ENCODE results near the gene DHRS7. TPM values are rescaled to one million over a fixed set of nuclear protein-coding genes. Genes with fewer than 3 reads are reported as not detected.

DHRS7 gene
- total and polyA plus RNA-seq, 10 of the 15 experiments (the other 5 are each of a cell fraction or from before 2014, with no cell fraction given), result 55.0 to 99.8 (median 62.2) TPM

- no peak overlapping the region for H3K4me3 ChIP-seq
- H3K27ac ChIP-seq (ENCODE audit: control insufficient read depth, insufficient read depth), result peak overlapping the region; percentile 72; the same call in 1 of the 2 replicates
- peak; percentile 76; the same call in 1 of the 2 replicates for TF ChIP-seq SPI1 (IDR thresholded peaks at IDR 0.05; ENCODE audit: borderline replicate concordance, insufficient read depth, low read depth, low read length)
- TF ChIP-seq NFIC (IDR thresholded peaks at IDR 0.05; ENCODE audit: low read depth, low read length), result no peak
- no peak for TF ChIP-seq MAX (IDR thresholded peaks at IDR 0.05; ENCODE audit: low read depth, low read length)
- TF ChIP-seq IKZF2 (IDR thresholded peaks at IDR 0.05), result peak in 1 of 2 experiments; percentile 27; a peak in 1 of 4 replicates
- DNase-seq (ENCODE audit: low read depth, low spot score) (no peak), FAIRE-seq (no peak), ATAC-seq (peak; percentile 58)
- 13% methylated on average over 3 of the region's 3 CpGs for WGBS (ENCODE audit: insufficient coverage, insufficient replicate concordance, low lambda C conversion rate, missing lambda C conversion rate)
- no TSS peak for BruUV-seq (replicated peaks)
- H3K79me2 ChIP-seq (ENCODE audit: control insufficient read depth, insufficient read depth, low read length), result no peaks in the 10 kb centered on the region
- H3K4me2 ChIP-seq (ENCODE audit: control insufficient read depth, insufficient read depth), result peak overlapping the region; percentile 83
- H3K9ac ChIP-seq (ENCODE audit: control insufficient read depth, insufficient read depth, low read length), result no peak overlapping the region; the same call in 1 of the 2 replicates
- ChIA-PET POLR2A (interaction anchor here (0.6 to 4.6 kb wide), 11 partner anchors 11 to 219 kb away, joined by 3 to 22 read pairs (median 3); partner anchors contain the start of genes DHRS7 and PPM1A), SMC1A (ENCODE audit: uncharacterized antibody, unreplicated experiment) (interaction anchor here (0.8 to 12.2 kb wide), 34 partner anchors 8 to 1058 kb away, joined by 3 to 199 read pairs (median 5); partner anchors contain the start of gene DHRS7), CTCF (interaction anchor here (0.6 to 12.5 kb wide), 35 partner anchors 8 to 814 kb away, joined by 3 to 231 read pairs (median 7); partner anchors contain the start of genes DHRS7, PCNX4 and PPM1A), RAD21 (ENCODE audit: unreplicated experiment) (interaction anchor here (1.0 to 11.0 kb wide), 35 partner anchors 11 to 699 kb away, joined by 3 to 153 read pairs (median 11); partner anchors contain the start of genes DHRS7, JKAMP, L3HYPDH and PCNX4)
- in situ Hi-C loops (cut with MboI) (loop anchor here (5.0 kb wide), 1 partner anchor 216 kb away; no protein-coding TSS in a partner anchor), intact Hi-C loops (cut with micrococcal nuclease; ENCODE audit: unreplicated experiment) (loop anchor here (2.0 to 5.0 kb wide), 2 partner anchors 90 to 466 kb away; no protein-coding TSS in a partner anchor)
- H3K4me1 ChIP-seq (ENCODE audit: control insufficient read depth, insufficient read depth, low read length), result peaks cover 11% of the 10 kb centered on the region
- no peaks in the 10 kb centered on the region; the same call in none of the 3 replicates for H3K9me3 ChIP-seq (replicated peaks; ENCODE audit: control insufficient read depth, insufficient read depth, low read length)
- no peaks in the 10 kb centered on the region for H3K27me3 ChIP-seq (replicated peaks in 1 of 2; ENCODE audit: control insufficient read depth in 2 of 2, insufficient read depth in 2 of 2, low read length in 1 of 2)
- no peaks in the 10 kb centered on the region for H4K20me1 ChIP-seq (ENCODE audit: control insufficient read depth, insufficient read depth)
- H2AFZ ChIP-seq (ENCODE audit: control insufficient read depth, low read depth, low read length), result peak overlapping the region; percentile 95
- H3K36me3 ChIP-seq (ENCODE audit: control insufficient read depth in 2 of 2, insufficient read depth in 2 of 2, low read length in 1 of 2), result no peaks in the 10 kb centered on the region
Measured at GRCh38 chr14:60183138-60183537, 17.9 kb upstream of the DHRS7 start.

GRCh38 chr14:60179431-60179869 lies 14.3 kb upstream of the DHRS7 start:
- ChIA-PET CTCF (interaction anchor here (0.9 to 7.7 kb wide), 3 partner anchors 8 to 215 kb away, joined by 4 to 155 read pairs (median 6); no protein-coding TSS in a partner anchor), RAD21 (ENCODE audit: unreplicated experiment) (interaction anchor here (7.5 to 7.8 kb wide), 2 partner anchors 16 to 214 kb away, joined by 98 to 110 read pairs; partner anchors contain the start of gene DHRS7), POLR2A (interaction anchor here (0.8 to 1.0 kb wide), 2 partner anchors 15 to 213 kb away, joined by 3 to 4 read pairs; no protein-coding TSS in a partner anchor), SMC1A (ENCODE audit: uncharacterized antibody, unreplicated experiment) (interaction anchor here (0.8 to 10.2 kb wide), 6 partner anchors 16 to 214 kb away, joined by 3 to 149 read pairs (median 4); partner anchors contain the start of gene DHRS7)
- H3K9me3 ChIP-seq (replicated peaks; ENCODE audit: control insufficient read depth, insufficient read depth, low read length), result no peaks in the 10 kb centered on the region; the same call in none of the 3 replicates
- no peak overlapping the region for H3K4me2 ChIP-seq (ENCODE audit: control insufficient read depth, insufficient read depth)
- ATAC-seq (peak; percentile 29; the same call in 2 of the 3 replicates), DNase-seq (ENCODE audit: low read depth, low spot score) (no peak), FAIRE-seq (no peak)
- H3K36me3 ChIP-seq (ENCODE audit: control insufficient read depth in 2 of 2, insufficient read depth in 2 of 2, low read length in 1 of 2), result no peaks in the 10 kb centered on the region
- H3K4me1 ChIP-seq (ENCODE audit: control insufficient read depth, insufficient read depth, low read length), result peaks cover 11% of the 10 kb centered on the region
- H3K79me2 ChIP-seq (ENCODE audit: control insufficient read depth, insufficient read depth, low read length), result no peaks in the 10 kb centered on the region
- WGBS (ENCODE audit: insufficient coverage, insufficient replicate concordance, low lambda C conversion rate, missing lambda C conversion rate), result 92% methylated on average over 3 of the region's 3 CpGs
- H3K27ac ChIP-seq (ENCODE audit: control insufficient read depth, insufficient read depth), result no peak overlapping the region
- intact Hi-C loops (cut with micrococcal nuclease; ENCODE audit: unreplicated experiment), result no loop called here
- H4K20me1 ChIP-seq (ENCODE audit: control insufficient read depth, insufficient read depth), result no peaks in the 10 kb centered on the region
- no peak overlapping the region for H3K9ac ChIP-seq (ENCODE audit: control insufficient read depth, insufficient read depth, low read length)
- H3K4me3 ChIP-seq, result no peak overlapping the region
- in situ Hi-C loops (cut with MboI), result no loop called here
- BruUV-seq (replicated peaks), result no TSS peak
- H2AFZ ChIP-seq (ENCODE audit: control insufficient read depth, low read depth, low read length), result no peak overlapping the region
- H3K27me3 ChIP-seq (replicated peaks in 1 of 2; ENCODE audit: control insufficient read depth in 2 of 2, insufficient read depth in 2 of 2, low read length in 1 of 2), result no peaks in the 10 kb centered on the region
- TF ChIP-seq MTA2 (IDR thresholded peaks at IDR 0.05; ENCODE audit: low read depth) (no peak), RUNX3 (IDR thresholded peaks at IDR 0.05; ENCODE audit: low read length) (peak; percentile 36; the same call in 1 of the 2 replicates), JUNB (IDR thresholded peaks at IDR 0.05) (peak; percentile 60), NFIC (IDR thresholded peaks at IDR 0.05; ENCODE audit: low read depth, low read length) (peak; percentile 39; the same call in 1 of the 2 replicates), ZBTB40 (IDR thresholded peaks at IDR 0.05; ENCODE audit: borderline replicate concordance) (no peak), RCOR1 (conservative IDR thresholded peaks at IDR 0.05; ENCODE audit: low read depth, low read length) (no peak)

Data from GM12878 (cell line).